PFSK-1 (cell line): Measurements from ENCODE around the gene MARK3.

Experiments
- POLR2AphosphoS5 ChIP-seq: IDR thresholded peaks from 2 replicates; pipeline ENCODE4 v1.6.1; 2012; ENCODE audit warnings: low read depth, mild to moderate bottlenecking, control low read depth, low read length, moderate library complexity
- SIN3A ChIP-seq: IDR thresholded peaks from 2 replicates; pipeline ENCODE4 v1.6.1; 2012; ENCODE audit warnings: mild to moderate bottlenecking, low read length, moderate library complexity, borderline replicate concordance; ENCODE audit not compliant: insufficient read depth
- TAF1 ChIP-seq: IDR thresholded peaks from 2 replicates; pipeline ENCODE4 v1.6.1; 2012; ENCODE audit warnings: low read length, control low read depth, borderline replicate concordance; ENCODE audit not compliant: insufficient read depth

- TF ChIP-seq POLR2AphosphoS5, result no peak
- no peak for TF ChIP-seq TAF1
- no peak for TF ChIP-seq SIN3A
Observed at GRCh38 chr14:103353362-103353761, 31.9 kb upstream of the MARK3 start.
